HepG2 (cell line): ENCODE measurements around the gene CDAN1. TPM values are rescaled to one million over a fixed set of nuclear protein-coding genes. Genes with fewer than 3 reads are reported as not detected.

Source experiments
- ATAC-seq: fragments of 200-7000 bp; cut with Tn5 transposase; 3 replicates; pipeline ENCODE4 v1.9.1; 2020; ENCODE audit warnings: mild to moderate bottlenecking, moderate library complexity
- Bru-seq: library from RNA; stranded (reverse); fragments of 400-500 nt; gene quantifications from one replicate; lab custom pipeline; 2021; lab: Mats Ljungman, UMichigan
- BruChase-seq, 2 experiments: library from RNA; stranded (reverse); fragments of 400-500 nt; gene quantifications; one replicate each; lab custom pipeline; 2021; lab: Mats Ljungman, UMichigan
- BruUV-seq: library from RNA; stranded (reverse); fragments of 400-500 nt; replicated peaks from 2 replicates; lab custom pipeline; 2021; lab: Mats Ljungman, UMichigan
- CTCF ChIA-PET: fragments of 300-600 bp; formaldehyde crosslinking; extraction: SDS; loops from one replicate; lab custom pipeline; 2021; ENCODE audit warnings: low total read pairs, inconsistent platforms, low intra/inter-chr PET ratio; lab: Yijun Ruan, JAX
- POLR2A ChIA-PET: fragments of 350-600 bp; sonication (Branson Sonifier 250); formaldehyde crosslinking; loops from one replicate; lab custom pipeline; 2020; ENCODE audit warnings: antibody characterized with exemption, inconsistent platforms; lab: Yijun Ruan, JAX
- DNase-seq: peaks from one replicate; pipeline ENCODE4 v3.0.0-alpha.2; 2015; ENCODE audit warnings: low spot score
- FAIRE-seq: peaks from 3 replicates; lab custom pipeline; 2011; peaks lifted over from hg19 to GRCh38; lab: Jason Lieb, UNC
- H2AFZ ChIP-seq: one replicate; pipeline ENCODE4 v1.6.1; 2011; ENCODE audit warnings: low read length, inconsistent platforms
- H3K27ac ChIP-seq: fragments of 300-600 bp; 3 replicates; pipeline ENCODE4 v1.8.0; 2011; ENCODE audit warnings: mixed run types, mild to moderate bottlenecking, mixed read lengths, low read length, inconsistent platforms; ENCODE audit not compliant: insufficient read depth; ENCODE audit errors: extremely low read length
- H3K27me3 ChIP-seq, 2 experiments: fragments of 200-600 bp in 1 of 2; 2 replicates in 1 of 2; 3 replicates in 1 of 2; pipeline versions ENCODE4 v1.6.0 to v1.8.0; 2011; ENCODE audit warnings: low read length in 2 of 2, mild to moderate bottlenecking in 2 of 2, moderate library complexity in 2 of 2, inconsistent platforms in 1 of 2; ENCODE audit not compliant: insufficient read depth in 2 of 2, control insufficient read depth in 1 of 2
- H3K36me3 ChIP-seq, 2 experiments: fragments of 200-600 bp in 1 of 2; replicated peaks in 1 of 2; 2 replicates in 1 of 2; 3 replicates in 1 of 2; pipeline versions ENCODE4 v1.5.1 to v1.8.0; 2011; ENCODE audit warnings: low read length in 2 of 2, inconsistent platforms in 1 of 2; ENCODE audit not compliant: insufficient read depth in 2 of 2, control insufficient read depth in 1 of 2
- H3K4me1 ChIP-seq: 2 replicates; pipeline ENCODE4 v1.5.1; 2012; ENCODE audit warnings: low read length, inconsistent platforms; ENCODE audit not compliant: insufficient read depth
- H3K4me2 ChIP-seq: 2 replicates; pipeline ENCODE4 v1.6.0; 2011; ENCODE audit warnings: low read depth, low read length, inconsistent platforms
- H3K4me3 ChIP-seq, 3 experiments: fragments of 200-600 bp in 1 of 3; sonication (generic), shearing (Covaris generic) in 1 of 3; replicated peaks in 1 of 3; 2 replicates each; pipeline ENCODE4 v1.5.1; 2011 to 2016; ENCODE audit warnings: low read length in 3 of 3, inconsistent platforms in 2 of 3, low read depth in 2 of 3, mild to moderate bottlenecking in 2 of 3, control low read depth in 1 of 3, mixed read lengths in 1 of 3; ENCODE audit not compliant: insufficient read depth in 1 of 3
- H3K79me2 ChIP-seq: one replicate; pipeline ENCODE4 v1.6.1; 2011; ENCODE audit warnings: low read length, inconsistent platforms; ENCODE audit not compliant: insufficient read depth
- H3K9ac ChIP-seq: 2 replicates; pipeline ENCODE4 v1.6.0; 2011; ENCODE audit warnings: mild to moderate bottlenecking, low read depth, low read length, inconsistent platforms; ENCODE audit not compliant: insufficient read depth
- H3K9me3 ChIP-seq: 2 replicates; pipeline ENCODE4 v1.5.1; 2012; ENCODE audit warnings: mild to moderate bottlenecking, low read length
- H4K20me1 ChIP-seq: 2 replicates; pipeline ENCODE4 v1.6.0; 2011; ENCODE audit warnings: inconsistent platforms, mild to moderate bottlenecking, low read length, moderate library complexity; ENCODE audit not compliant: insufficient read depth
- KLF6 ChIP-seq: IDR thresholded peaks from 2 replicates; pipeline ENCODE4 v1.8.0; 2016; ENCODE audit warnings: missing biosample characterization, missing genetic modification reagents
- MEIS2 ChIP-seq: sonication (generic); formaldehyde crosslinking; IDR thresholded peaks from 2 replicates; pipeline ENCODE4 v1.9.0; 2021; ENCODE audit warnings: mild to moderate bottlenecking, missing genetic modification reagents
- STAG1 ChIP-seq: sonication (generic); formaldehyde crosslinking; IDR thresholded peaks from 2 replicates; pipeline ENCODE4 v1.4.0; 2020; ENCODE audit warnings: missing genetic modification reagents
- ZNF562 ChIP-seq: sonication (generic); formaldehyde crosslinking; IDR thresholded peaks from 2 replicates; pipeline ENCODE4 v1.8.0; 2022; ENCODE audit warnings: missing genetic modification reagents, borderline replicate concordance
- WGBS: methylation state at CpG from one replicate; pipeline ENCODE4 v1.1.6; 2017; ENCODE audit warnings: low lambda C conversion rate; 5-methylcytosine and 5-hydroxymethylcytosine counted together
- in situ Hi-C: cut with HindIII; loops from 2 replicates; pipeline ENCODE4 v1.10.0; 2017; ENCODE audit warnings: low pct_unique_long_range_greater_than_20kb; ENCODE audit not compliant: extremely low pct_ligation_motif_present
- intact Hi-C: fragments of 100-400 bp; cut with micrococcal nuclease; formaldehyde crosslinking; loops from one replicate; pipeline ENCODE4 v1.10.0; 2022; ENCODE audit not compliant: unreplicated experiment
- long read RNA-seq, 2 experiments: library from RNA in 1 of 2; library from polyadenylated mRNA in 1 of 2; stranded (forward) in 1 of 2; unstranded in 1 of 2; transcript quantifications; one replicate each; pipeline ENCODE4 v2.0.0, GENCODE V29; 2019 to 2022
- polyA minus RNA-seq, 3 experiments: library from RNA; depleted of rRNA, polyadenylated mRNA; stranded (reverse); fragments of >200 nt; gene quantifications; 2 replicates each; pipeline ENCODE4 v1.2.3, GENCODE V29; 2011; ENCODE audit warnings: low replicate concordance in 1 of 3
- polyA plus RNA-seq, 8 experiments: library from polyadenylated mRNA; depleted of rRNA in 3 of 8; stranded (reverse) in 7 of 8; unstranded in 1 of 8; fragments of >200 nt; fragmentation: Illumina TruSeq in 4 of 8; extraction: Trizol in 4 of 8; gene quantifications; 2 replicates each; pipeline versions ENCODE4 v1.2.1 to v1.2.3, GENCODE V29; 2011 to 2016; ENCODE audit warnings: low read depth in 4 of 8, missing spikeins in 1 of 8, mixed read lengths in 1 of 8; ENCODE audit not compliant: insufficient read depth in 1 of 8
- total RNA-seq, 5 experiments: library from RNA; depleted of rRNA; stranded (reverse); fragments of >200 nt; fragmentation: Illumina TruSeq; extraction: Trizol; gene quantifications; 2 replicates each; pipeline ENCODE4 v1.2.3, GENCODE V29; 2016; ENCODE audit warnings: low read depth in 1 of 5
- TF ChIP-seq, protein P1 (sequence below): sonication (generic); formaldehyde crosslinking; IDR thresholded peaks from 2 replicates; pipeline ENCODE4 v1.9.0; 2021; ENCODE audit warnings: missing genetic modification reagents, borderline replicate concordance
- TF ChIP-seq, protein P2 (sequence below): sonication (generic); formaldehyde crosslinking; IDR thresholded peaks from 2 replicates; pipeline ENCODE4 v1.4.0; 2020; ENCODE audit warnings: missing genetic modification reagents

The CDAN1 gene, protein sequence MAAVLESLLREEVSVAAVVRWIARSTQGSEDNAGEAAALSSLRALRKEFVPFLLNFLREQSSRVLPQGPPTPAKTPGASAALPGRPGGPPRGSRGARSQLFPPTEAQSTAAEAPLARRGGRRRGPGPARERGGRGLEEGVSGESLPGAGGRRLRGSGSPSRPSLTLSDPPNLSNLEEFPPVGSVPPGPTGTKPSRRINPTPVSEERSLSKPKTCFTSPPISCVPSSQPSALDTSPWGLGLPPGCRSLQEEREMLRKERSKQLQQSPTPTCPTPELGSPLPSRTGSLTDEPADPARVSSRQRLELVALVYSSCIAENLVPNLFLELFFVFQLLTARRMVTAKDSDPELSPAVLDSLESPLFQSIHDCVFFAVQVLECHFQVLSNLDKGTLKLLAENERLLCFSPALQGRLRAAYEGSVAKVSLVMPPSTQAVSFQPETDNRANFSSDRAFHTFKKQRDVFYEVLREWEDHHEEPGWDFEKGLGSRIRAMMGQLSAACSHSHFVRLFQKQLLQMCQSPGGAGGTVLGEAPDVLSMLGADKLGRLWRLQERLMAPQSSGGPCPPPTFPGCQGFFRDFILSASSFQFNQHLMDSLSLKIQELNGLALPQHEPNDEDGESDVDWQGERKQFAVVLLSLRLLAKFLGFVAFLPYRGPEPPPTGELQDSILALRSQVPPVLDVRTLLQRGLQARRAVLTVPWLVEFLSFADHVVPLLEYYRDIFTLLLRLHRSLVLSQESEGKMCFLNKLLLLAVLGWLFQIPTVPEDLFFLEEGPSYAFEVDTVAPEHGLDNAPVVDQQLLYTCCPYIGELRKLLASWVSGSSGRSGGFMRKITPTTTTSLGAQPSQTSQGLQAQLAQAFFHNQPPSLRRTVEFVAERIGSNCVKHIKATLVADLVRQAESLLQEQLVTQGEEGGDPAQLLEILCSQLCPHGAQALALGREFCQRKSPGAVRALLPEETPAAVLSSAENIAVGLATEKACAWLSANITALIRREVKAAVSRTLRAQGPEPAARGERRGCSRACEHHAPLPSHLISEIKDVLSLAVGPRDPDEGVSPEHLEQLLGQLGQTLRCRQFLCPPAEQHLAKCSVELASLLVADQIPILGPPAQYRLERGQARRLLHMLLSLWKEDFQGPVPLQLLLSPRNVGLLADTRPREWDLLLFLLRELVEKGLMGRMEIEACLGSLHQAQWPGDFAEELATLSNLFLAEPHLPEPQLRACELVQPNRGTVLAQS
- total RNA-seq (2016; rRNA removed; fragmentation: Illumina TruSeq; extraction: Trizol) (10.8 and 16.1 TPM in 2 replicates), polyA plus RNA-seq (2011; rRNA removed) (5.0 and 7.3 TPM in 2 replicates), polyA minus RNA-seq (2011; rRNA and poly(A)+ RNA removed; ENCODE audit: low replicate concordance) (9.8 and 12.9 TPM in 2 replicates), Bru-seq, nascent RNA (percentile 70 among the genes with signal in this experiment), BruChase-seq, experiment 1, labeled RNA remaining after a 6-hour chase (percentile 74 among the genes with signal in this experiment), BruChase-seq, experiment 2, labeled RNA remaining after a 2-hour chase (percentile 76 among the genes with signal in this experiment)
- total RNA-seq (2016; cell fraction: cytosol; rRNA removed; fragmentation: Illumina TruSeq; extraction: Trizol; ENCODE audit: low read depth): 5.1 and 5.9 TPM in 2 replicates
- total RNA-seq (2016; cell fraction: insoluble cytoplasmic fraction; rRNA removed; fragmentation: Illumina TruSeq; extraction: Trizol): 8.8 and 15.2 TPM in 2 replicates
- 6.3 and 6.5 TPM in 2 replicates for total RNA-seq (2016; cell fraction: membrane; rRNA removed; fragmentation: Illumina TruSeq; extraction: Trizol)
- total RNA-seq (2016; cell fraction: nucleus; rRNA removed; fragmentation: Illumina TruSeq; extraction: Trizol): 17.7 and 18.9 TPM in 2 replicates
- polyA plus RNA-seq (2011; cell fraction: cytosol; rRNA removed): 3.8 and 4.0 TPM in 2 replicates
- polyA plus RNA-seq (2011; cell fraction: nucleus; rRNA removed): 19.5 and 23.8 TPM in 2 replicates
- polyA plus RNA-seq (2012): 7.2 and 7.6 TPM in 2 replicates
- 1.5 and 1.7 TPM in 2 replicates for polyA plus RNA-seq (2016; cell fraction: cytosol; fragmentation: Illumina TruSeq; extraction: Trizol; ENCODE audit: low read depth)
- polyA plus RNA-seq (2016; cell fraction: insoluble cytoplasmic fraction; fragmentation: Illumina TruSeq; extraction: Trizol; ENCODE audit: low read depth): 7.6 and 9.1 TPM in 2 replicates
- 2.6 and 3.4 TPM in 2 replicates for polyA plus RNA-seq (2016; cell fraction: membrane; fragmentation: Illumina TruSeq; extraction: Trizol; ENCODE audit: low read depth)
- 33.4 and 36.1 TPM in 2 replicates for polyA plus RNA-seq (2016; cell fraction: nucleus; fragmentation: Illumina TruSeq; extraction: Trizol; ENCODE audit: insufficient read depth, low read depth)
- polyA minus RNA-seq (2011; cell fraction: cytosol; rRNA and poly(A)+ RNA removed): 4.0 and 5.0 TPM in 2 replicates
- 16.9 and 18.9 TPM in 2 replicates for polyA minus RNA-seq (2011; cell fraction: nucleus; rRNA and poly(A)+ RNA removed)
- long read RNA-seq, experiment 1, partial matches to known transcripts: 4 of 5 reads
- long read RNA-seq, experiment 1, other reads (novel, unspliced or antisense): 1 of 5 reads
- long read RNA-seq, experiment 2, full-length matches to known transcripts: 4 of 14 reads
- long read RNA-seq, experiment 2, partial matches to known transcripts: 3 of 14 reads
- long read RNA-seq, experiment 2, other reads (novel, unspliced or antisense): 7 of 14 reads

DNA sequence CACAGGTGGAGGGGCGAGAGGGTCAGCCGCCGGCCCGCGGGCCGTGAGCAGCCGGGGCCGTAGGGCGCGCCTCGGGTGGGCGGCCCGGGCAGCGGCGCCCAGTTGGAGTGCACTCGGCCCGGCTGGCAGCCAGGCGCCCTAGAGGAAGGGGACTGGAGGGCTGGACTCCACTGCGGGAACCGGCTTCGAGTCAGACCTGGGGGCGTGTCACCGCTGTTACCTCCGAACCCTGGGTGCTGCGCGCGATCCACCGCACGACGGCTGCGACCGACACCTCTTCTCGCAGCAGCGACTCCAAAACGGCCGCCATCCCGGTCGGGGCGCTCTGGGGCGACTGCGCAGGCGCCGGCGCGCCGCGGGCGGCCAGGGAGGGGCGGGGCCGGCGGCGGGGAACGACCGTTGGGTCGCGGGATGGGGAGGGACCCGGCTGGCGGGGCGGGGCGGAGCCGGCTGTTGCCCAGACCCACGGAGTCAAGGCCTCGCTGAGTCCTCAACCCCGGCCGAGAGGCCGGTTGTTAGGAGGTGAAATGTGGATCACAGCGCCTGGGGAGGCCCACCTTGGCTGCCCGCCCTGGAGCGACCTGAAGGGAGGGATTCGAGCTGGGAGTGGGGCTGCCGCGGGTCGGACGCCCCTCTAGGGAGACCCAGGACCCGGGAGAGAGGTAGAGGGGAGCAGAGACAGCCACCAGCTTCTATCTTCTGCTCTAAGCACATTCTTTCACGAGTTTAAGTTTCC, at the start of gene CDAN1:
CDAN1 (minus strand) TSS at position 336 of the 736 bp plus-strand sequence; CDS start at position 310, 26 bp downstream.
- H3K4me3 ChIP-seq: peak within 1 kb of the TSS; percentile 76 to 94 (median 86)
- peak within 1 kb of the TSS; percentile 81 for H3K27ac ChIP-seq
- ATAC-seq (peak; percentile 93), FAIRE-seq (no peak), DNase-seq (peak; percentile 73)
- 0 out of 2 replicates have a peak, but pooled peaks cover 2% of the 10 kb centered on the region for H4K20me1 ChIP-seq
- peak within 1 kb of the TSS; percentile 86 for H3K9ac ChIP-seq
- ChIA-PET POLR2A (no interaction called here), CTCF (interaction anchor here (3.3 kb wide), 1 partner anchor 190 kb away, joined by 22 read pairs; no protein-coding TSS in a partner anchor)
- H3K4me2 ChIP-seq: peak within 1 kb of the TSS; percentile 80
- in situ Hi-C loops (loop anchor here (5.0 kb wide), 1 partner anchor 185 kb away; the partner anchor contains the start of gene TTBK2), intact Hi-C loops (loop anchor here (1.0 kb wide), 1 partner anchor 189 kb away; no protein-coding TSS in a partner anchor)
- peaks cover 21% of the 10 kb centered on the region for H3K4me1 ChIP-seq
- BruUV-seq: no TSS peak
- WGBS: 0% methylated on average over 2 of the region's 76 CpGs
- H3K36me3 ChIP-seq: peaks cover 13 to 35% of the 10 kb centered on the region in 2 experiments
- H3K27me3 ChIP-seq: no peaks in the 10 kb centered on the region
- peaks cover 12% of the 10 kb centered on the region for H3K79me2 ChIP-seq
- H2AFZ ChIP-seq: no peak within 1 kb of the TSS
- no peaks in the 10 kb centered on the region for H3K9me3 ChIP-seq
- TF ChIP-seq KLF6 (CRISPR knock-in tag) (no peak), MEIS2 (CRISPR knock-in tag) (peak; percentile 5; the same call in 1 of the 2 replicates), ZNF562 (CRISPR knock-in tag) (no peak), STAG1 (CRISPR knock-in tag) (peak; percentile 5; the same call in 1 of the 2 replicates)
- TF ChIP-seq, protein P1, sequence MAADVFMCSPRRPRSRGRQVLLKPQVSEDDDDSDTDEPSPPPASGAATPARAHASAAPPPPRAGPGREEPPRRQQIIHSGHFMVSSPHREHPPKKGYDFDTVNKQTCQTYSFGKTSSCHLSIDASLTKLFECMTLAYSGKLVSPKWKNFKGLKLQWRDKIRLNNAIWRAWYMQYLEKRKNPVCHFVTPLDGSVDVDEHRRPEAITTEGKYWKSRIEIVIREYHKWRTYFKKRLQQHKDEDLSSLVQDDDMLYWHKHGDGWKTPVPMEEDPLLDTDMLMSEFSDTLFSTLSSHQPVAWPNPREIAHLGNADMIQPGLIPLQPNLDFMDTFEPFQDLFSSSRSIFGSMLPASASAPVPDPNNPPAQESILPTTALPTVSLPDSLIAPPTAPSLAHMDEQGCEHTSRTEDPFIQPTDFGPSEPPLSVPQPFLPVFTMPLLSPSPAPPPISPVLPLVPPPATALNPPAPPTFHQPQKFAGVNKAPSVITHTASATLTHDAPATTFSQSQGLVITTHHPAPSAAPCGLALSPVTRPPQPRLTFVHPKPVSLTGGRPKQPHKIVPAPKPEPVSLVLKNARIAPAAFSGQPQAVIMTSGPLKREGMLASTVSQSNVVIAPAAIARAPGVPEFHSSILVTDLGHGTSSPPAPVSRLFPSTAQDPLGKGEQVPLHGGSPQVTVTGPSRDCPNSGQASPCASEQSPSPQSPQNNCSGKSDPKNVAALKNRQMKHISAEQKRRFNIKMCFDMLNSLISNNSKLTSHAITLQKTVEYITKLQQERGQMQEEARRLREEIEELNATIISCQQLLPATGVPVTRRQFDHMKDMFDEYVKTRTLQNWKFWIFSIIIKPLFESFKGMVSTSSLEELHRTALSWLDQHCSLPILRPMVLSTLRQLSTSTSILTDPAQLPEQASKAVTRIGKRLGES (CRISPR knock-in tag): no peak
- TF ChIP-seq, protein P2, sequence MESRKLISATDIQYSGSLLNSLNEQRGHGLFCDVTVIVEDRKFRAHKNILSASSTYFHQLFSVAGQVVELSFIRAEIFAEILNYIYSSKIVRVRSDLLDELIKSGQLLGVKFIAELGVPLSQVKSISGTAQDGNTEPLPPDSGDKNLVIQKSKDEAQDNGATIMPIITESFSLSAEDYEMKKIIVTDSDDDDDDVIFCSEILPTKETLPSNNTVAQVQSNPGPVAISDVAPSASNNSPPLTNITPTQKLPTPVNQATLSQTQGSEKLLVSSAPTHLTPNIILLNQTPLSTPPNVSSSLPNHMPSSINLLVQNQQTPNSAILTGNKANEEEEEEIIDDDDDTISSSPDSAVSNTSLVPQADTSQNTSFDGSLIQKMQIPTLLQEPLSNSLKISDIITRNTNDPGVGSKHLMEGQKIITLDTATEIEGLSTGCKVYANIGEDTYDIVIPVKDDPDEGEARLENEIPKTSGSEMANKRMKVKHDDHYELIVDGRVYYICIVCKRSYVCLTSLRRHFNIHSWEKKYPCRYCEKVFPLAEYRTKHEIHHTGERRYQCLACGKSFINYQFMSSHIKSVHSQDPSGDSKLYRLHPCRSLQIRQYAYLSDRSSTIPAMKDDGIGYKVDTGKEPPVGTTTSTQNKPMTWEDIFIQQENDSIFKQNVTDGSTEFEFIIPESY (CRISPR knock-in tag): no peak
